HG03342 (cell line): Measurements from ENCODE around the gene CHI3L2.
"Not testable (repeated sequence)": the region's sequence is repeated elsewhere in the genome, so short reads cannot be mapped to it uniquely, and the experiment has no call there.

ENCODE experiments used
- ATAC-seq: cut with Tn5 transposase; IDR thresholded peaks from one replicate; pipeline ENCODE4 v1.9.1; 2021; ENCODE audit warnings: mild to moderate bottlenecking, moderate library complexity; ENCODE audit not compliant: unreplicated experiment

CHI3L2 gene

DNA sequence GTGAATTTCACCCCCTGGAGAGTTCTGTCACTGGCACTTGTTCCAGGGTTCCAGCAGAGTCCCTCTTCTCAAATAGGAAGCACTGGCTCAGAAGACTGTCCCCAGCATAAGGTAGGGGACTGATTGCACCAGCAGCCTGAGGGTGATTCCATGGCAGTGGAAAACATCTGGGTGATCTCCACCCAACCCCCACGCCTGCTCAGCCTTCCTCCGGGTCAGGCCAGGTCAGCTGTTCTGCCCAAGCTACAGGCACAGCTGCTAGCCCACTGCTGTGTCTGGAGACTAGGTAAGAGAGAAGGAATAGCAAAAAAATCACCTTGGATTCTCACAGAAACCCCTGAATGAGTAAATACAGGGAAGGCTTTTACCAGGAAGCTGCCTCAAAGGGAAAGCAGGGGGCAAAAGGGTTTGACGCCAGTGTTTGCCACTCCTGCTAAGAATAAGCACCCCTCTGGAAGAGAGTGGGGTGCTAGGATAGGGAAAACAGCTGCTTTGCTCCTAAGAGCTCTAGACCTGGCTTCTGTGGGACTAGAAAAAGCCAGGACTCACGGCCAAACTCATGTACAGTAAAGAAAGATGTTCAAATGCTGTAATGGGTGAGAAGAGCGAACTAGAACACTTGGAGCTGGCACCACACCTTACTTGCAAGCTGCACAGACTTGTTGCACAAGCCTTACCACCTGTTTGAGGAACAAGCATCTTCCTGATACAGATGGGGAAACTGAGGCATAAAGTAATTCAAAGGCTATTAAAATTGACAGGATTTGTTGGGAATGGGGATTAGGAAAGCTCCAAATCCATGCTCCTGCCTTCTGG, 26.0 kb upstream of the CHI3L2 start:
- ATAC-seq, result no peak

DNA sequence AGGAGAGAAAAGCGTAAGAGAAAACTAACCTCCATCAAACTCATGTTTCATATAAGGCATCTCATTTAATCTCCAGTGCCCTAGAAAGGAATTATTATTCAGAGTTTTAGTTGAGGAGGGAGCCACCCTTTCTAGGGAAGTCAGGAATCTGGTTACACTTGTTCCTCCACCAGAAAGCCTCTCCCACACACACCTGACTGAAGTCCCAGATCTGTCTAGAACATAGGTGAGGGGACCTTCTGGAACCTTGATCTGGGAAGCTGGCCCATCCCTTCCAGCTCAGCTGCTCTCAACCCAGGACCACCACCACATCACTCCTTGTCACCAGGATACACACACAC, 25.2 kb upstream of the CHI3L2 start:
- no peak for ATAC-seq

DNA sequence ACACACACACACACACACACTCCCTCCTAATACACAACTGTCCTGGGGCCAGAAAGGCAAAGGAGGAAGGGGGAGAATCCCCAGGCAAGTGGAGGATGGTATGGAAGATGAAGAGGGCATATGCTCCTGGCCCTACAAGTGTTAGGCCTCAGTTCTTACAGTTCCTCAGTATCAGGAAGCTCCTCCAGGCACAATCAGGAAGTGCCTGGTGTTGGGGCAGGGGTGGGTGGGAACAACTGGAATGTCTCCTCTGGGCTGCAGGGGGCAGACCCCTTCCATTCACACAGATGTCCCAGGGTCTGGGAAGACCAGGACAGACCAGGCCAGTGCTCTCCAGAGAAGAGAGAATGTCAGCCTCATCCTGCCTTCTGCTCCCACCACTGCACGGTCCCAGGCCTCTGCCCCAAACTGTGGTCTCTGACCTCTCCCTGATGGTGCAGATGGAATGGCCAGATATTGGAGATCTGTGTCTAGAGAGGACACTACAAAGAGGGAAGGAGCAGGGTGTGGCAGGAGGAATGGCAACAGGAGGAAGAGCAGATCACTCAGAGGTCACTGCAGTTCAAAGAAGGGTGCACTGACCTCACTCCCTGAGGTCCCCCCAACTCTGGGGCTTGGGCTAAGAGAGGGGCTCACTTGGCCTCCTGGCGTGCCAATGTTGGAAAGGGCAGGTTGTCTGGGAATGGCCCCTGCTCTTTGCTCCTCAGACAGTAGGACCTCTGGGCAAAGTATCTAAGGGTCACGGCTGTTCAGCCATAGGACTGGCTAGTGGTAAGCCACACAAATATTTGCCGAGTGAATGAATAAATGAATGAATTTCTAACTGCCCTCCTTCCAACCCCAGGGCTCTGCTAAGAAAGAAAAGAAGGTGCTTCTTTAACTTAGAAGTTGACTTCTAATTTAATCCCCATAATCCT, 24.5 kb upstream of the CHI3L2 start:
- no peak for ATAC-seq

DNA sequence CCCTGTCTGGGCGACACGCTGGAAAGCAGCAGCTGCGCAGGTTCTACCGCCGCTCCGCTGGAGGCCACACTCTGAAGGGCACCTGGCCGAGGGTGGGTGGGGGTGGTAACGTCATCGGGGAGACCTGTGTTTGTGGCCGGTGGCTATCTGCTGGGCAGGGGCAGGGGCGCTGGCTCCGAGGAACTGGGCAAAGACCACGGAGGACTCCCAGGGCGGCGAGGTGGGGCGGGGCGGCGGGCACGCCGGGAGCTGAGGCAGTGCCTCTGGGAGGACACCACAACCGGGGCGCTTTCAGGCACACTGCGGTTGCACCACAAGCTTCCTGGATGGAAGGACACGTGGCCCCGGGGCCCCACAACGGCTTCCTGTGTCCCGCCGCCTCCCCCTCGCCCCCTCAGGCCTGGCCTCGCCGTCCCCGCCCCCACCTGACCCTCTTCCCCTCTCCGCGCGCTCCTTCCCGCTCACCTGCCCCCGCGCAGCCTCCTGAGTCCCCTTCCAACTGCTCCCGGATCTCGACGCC, 23.8 kb upstream of the CHI3L2 start:
- ATAC-seq, result peak; percentile 42

DNA sequence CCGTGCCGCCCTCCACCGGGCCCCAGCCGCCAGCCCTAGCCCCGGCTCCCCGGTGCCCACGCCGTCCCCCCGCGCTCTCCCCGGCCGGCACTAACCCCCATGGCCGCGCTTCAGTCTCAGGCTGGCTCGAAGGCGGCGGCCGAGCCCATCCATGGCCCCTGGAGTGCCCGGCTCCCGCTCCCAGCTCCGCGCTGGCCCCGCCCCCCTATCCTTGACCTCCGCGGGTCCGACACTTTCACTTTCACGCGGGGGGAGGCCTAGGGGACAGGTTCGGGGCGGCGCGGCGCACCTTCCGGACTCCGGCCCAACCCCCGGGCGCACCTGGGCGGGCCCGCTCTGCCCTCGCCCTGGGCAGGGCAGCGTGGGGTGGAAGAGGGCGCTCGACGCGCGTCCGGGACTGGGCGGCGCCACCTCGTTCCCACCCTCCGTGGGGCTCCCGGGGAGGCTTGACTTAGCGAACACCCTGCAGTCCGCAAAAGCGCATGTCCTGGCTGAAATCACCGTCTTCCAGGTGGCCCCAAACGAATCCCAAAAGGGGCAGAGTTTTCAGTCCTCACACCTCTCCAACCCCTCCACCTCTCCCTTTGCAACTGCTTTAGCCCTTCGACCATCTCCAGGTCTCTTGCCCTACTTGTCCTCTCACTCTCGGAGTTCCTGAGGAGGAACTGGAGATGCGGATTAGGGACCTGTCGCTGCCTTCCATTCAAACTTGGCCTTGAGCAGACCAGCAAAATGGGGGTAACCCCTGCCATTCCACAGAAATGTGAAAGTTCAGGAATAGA, 23.1 kb upstream of the CHI3L2 start:
- ATAC-seq, result peak; percentile 53

DNA sequence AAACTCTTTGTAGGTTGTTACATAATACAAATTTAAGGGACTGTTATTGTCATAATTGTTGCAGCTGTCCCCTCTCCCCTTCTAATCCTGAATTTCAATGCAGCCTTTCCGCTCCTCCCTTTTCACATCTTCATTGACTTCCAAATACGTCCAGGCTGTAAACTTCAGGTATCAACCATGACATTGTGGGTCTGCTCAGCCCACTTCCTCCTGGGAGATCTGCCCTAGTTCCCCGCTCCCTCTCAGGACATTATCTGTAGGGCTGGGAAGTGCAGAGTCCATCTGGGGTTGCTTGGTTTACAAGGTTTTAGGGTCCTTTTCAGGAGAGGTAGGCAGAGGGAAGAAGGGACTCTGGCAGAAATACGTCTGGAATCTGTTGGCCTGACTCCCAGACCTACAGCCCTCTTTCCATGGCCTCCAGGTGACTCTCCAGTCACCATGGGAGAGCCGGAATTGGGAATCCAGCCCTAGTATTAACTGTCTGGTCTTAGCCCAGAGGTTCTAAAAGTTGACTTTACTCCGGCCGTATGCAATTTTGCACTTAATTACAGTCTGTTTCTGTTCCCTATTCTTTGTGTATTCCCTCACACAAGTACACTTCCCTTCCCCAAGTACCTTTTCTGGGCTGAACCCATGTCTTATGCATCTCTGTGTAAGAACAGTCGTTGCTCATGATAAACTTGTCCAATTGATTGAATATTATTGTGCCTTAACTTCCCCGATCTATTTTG, 22.4 kb upstream of the CHI3L2 start:
- ATAC-seq, result no peak

DNA sequence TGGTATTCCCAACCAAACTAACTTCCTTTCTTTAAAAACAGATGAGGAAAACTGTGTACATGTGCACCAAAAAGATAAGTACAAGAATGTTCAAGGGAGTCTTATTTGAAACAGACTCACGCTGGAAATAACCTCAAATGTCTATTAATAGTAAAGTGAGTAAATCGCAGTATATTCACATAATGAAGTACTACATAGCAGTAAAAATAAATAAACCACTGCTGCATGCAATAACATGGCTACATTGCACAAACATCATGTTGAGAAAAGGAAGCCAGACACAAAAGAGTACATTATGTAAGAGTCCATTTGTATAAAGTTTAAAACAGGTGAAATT, 21.8 kb upstream of the CHI3L2 start:
- ATAC-seq, result no peak

DNA sequence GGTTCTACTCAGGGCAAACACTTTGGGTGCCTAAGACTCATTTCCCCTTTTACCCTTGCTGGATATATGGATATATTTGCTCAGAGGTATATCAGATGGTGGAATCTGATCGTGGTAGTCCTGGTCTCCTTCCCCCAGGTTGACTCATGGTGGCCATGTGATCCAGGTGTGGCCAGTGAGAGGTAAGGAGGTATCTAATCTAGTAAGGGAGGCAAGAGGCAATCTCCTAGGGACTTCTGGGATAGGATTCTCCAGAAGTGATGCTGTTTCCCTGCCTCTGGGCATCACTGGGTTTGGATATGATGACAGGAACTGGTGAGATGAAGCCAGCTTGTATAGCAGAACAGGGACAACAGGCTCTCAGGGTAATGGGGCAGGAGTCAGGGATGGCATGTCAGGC, 18.6 kb upstream of the CHI3L2 start:
- no peak for ATAC-seq

DNA sequence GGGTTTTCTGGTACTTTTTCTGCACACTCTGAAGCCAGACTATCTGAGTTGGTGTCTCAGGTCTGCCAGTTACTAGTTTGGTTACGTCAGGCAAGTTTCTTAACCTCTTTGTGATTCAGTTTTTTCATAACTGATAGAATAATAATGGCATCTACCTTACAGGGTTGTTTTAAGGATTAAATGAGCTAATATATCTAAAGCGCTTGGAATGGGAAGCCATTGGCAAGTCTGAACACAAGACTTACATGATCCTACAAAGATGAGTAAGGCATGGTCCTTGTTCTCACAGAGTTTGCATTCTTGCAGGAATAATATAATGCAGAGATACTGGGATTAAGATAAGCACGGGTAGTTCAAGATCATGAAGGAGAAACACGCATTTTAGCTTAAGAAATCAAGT, 17.9 kb upstream of the CHI3L2 start:
- no peak for ATAC-seq

DNA sequence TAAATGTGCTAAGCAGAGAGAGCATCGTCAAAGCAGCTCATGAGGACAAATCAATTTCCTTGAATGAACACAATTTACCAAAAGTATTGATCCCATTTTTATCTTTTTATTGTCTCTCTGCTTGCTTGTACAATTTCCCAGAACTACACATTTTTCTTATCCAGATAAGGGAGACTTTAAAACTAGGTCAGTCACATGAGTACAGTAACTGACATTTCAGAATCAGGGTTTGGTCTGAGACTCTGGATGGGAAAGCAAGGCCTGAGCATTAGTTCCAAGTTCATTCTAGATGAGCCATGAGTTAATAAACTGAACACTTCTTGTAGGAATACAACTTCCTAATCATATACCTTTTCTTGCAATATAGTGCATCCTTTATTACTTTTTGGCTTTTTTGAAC, 15.6 kb upstream of the CHI3L2 start:
- ATAC-seq, result no peak

DNA sequence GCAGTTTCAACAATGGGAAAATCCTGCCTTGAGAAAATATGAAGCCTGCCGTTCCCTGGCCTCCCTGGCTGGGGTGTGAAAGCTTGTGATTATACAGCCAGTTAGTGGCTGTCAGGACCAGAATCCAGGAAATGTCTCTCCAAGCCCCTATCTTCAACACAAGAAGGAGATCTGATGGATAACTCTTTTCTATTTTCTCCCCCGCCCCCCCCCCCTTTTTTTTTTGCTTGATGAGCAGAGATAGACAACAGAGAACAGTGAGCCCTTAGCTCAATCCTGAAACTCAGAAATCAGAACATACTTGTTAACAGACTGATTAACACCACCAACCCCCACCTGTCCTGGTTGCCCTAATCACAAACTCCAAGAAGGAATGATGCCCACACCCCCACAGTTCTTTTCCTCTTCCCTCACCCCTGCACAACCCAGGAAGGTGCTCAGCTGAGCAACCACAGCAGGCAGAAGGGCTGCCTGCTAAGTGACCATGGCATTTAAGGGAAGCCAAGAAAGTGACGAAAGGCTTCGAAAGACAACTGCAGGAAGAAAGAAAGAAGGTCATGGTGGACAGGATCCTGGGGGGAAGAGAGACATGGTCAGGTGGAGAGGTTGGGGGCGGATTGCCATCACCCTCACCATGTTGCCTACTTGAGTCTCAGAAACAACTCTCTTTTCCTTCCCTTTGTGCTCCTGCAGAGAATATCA, 14.7 kb upstream of the CHI3L2 start:
- no peak for ATAC-seq

DNA sequence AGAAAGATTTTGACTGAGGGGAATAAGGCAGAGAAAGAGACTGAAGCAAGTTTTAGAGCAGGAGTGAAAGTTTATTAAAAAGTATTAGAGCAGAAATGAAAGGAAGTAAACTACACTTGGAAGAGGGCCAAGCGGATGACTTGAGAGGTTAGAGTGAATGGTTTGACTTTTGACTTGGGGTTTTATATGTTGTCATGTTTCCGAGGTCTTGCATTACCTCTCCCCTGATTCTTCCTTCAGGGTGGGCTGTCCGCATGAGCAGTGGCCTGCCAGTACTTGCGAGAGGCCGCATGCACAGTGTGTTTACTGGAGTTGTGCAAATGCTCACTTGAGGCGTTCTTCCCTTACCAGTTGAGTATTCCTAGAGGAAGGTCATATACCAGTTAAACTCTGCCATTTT, 14.1 kb upstream of the CHI3L2 start:
- no peak for ATAC-seq

DNA sequence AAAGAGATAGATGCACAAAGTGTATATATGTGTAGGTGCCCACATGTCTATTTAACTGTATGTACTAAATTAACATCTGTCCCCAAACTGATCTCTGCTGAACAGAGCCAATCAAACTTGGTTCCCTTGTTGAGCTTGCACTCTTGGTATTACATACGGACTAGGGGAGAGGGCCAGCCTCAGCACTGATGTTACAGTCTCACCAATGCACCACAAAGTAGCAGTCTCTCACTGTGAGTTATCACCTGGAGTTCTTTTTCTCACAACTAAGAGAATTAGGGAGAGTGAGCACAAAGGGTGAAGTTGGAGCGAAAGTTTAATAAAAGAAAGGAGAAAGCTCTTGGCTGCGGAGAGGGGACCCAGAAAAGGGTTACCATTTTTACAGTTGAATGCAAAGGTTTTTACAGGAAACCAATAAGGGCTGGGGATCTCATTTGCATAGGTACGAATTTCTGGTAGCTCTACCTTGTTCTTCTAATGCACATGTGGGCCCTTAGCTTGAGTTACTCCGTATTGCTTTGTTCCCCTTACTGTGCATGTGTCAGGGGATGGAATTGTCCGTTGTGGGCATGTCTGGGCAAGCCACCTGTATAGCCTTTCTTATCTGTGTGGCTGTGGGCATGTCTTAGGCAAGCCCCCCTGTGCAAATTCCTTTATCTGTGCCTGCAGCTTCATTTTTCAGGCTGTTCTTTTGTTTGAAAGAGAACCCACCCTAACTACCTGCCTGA, 13.3 kb upstream of the CHI3L2 start:
- no peak for ATAC-seq

DNA sequence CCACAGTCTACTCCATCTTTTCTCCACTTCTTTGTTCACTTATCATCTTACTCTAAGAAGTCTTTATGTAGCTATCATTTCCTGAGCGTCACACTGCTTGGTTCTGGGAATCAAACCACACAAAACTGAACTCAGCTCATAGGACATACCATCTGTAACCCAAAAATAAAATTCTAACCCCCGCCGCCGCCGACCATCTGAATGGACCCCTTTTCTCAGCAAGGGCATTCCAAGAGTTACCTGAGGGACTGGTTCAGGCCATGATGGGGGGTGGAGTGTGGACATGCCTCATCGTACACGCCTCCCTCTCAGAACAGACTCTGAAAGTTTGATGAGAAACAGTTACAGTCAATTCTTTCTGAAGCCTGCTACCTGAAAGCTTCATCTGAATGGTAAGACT, 12.6 kb upstream of the CHI3L2 start:
- ATAC-seq, result no peak

DNA sequence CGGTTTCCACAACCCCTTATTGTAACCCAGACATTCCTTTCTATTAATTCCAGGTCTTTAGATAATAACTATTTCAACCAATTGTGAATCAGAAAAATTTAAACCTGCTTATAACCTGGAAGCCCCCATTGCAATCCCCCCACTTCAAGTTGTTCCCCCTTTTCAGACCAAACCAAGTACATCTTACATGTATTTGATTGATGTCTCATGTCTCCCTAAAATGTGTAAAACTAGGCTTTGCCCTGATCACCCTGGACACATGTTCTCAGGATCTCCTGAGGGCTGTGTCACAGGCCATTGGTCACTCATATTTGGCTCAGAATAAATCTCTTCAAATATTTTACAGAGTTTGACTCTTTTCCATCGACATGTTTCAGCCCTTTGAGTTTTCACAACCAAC, 12.2 kb upstream of the CHI3L2 start:
- ATAC-seq, result not testable (repeated sequence)

DNA sequence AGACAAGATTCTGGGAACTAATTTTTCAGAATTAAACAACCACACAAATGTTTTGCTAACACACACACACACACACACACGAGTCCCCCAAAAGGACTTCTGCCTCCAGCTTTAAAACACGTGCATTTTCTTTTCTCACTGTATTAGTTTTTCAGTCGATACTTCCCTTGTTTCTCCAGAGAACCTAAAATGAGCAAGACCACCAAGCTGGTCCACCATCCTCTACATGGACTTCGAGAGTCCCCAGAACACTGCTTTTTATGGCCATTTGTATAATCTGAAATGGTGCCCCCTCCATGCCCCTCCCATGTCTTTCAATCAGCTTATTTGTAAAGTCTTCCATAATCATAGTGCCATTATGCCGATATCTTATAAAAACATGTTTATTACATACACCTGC, 10.8 kb upstream of the CHI3L2 start:
- ATAC-seq, result no peak

DNA sequence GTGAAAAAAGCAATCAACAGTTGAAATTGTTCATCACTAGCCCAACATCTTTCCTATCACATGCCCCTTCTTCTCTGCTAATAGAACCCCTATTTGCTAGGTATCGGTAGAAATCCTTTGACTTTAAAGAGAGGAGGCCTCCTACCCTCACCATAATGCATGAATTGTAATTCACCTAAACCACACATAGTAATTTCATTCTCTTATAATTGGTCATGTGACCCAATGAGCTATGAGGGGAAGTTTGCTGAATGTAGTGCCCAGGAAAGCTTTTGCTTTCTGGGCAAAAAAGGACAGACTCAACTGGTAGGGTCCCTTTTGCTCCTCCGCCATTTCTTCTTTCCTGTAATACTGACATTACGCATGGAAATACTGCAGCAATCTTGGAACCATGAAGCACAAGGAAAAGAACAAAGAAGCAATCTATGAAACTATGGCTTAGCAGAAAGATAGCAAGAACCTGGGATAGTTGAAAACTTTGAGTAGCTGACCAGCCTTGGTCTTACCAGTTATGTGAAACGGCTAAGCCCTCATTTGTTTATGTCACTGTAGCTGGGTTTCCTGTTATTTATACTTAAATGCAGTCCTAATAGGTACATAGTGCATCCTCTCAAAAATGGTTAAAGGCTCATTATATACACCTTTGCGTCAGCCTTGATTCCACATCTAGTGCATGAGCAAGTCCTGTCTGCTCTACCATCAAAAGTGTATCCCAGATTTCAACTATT, 10.2 kb upstream of the CHI3L2 start:
- no peak for ATAC-seq

DNA sequence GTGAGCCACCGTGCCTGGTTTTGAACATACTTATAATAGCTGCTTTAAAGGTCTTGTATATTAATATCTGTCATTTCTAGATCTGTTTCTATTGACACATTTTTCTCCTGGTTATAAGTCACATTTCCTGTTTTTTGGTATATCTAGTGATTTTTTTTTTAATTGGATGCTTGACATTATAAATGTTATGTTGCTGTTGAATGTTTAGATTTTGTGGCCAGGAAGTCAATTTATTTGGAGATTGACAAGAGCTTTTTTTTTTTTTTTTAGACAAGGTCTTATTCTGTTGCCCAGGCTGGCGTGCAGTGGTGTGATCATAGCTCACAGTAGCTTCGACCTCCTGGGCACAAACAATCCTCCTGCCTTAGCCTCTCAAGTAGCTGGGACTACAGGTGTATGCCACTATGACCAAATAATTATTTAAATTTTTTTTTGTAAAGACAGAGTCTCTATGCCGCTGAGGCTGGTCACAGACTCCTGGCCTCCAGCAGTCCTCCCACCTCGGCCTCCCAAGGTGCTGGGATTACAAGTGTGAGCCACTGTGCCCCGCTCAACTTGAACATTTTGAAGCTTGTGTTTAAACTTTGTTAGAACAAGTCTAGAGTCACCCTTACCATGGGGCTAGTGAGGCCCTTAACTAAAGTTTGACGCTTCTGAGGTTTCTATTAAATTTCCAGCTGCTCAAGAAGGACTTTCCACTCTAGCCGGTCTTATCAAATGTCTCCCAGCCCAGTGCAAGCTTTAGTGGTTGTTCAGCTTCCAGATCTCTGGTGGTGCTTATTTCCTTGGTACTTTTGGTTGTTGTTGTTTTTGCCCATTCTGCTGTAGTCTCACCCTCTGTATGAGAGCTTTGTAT, 8.6 kb upstream of the CHI3L2 start:
- no peak for ATAC-seq
